Suprapubic skin (tissue), 3 donors: Measurements from ENCODE around the gene RSPO1.

Experiments used
- POLR2A ChIP-seq, 2 donors: fragments of 450-650 bp; IDR thresholded peaks; one replicate each; pipeline ENCODE4 v1.6.1; 2017; ENCODE audit warnings: antibody characterized with exemption in 2 of 2, mild to moderate bottlenecking in 2 of 2, moderate library complexity in 2 of 2
- TF ChIP-seq, protein P1 (sequence below), 2 donors: fragments of 200-600 bp in 1 of 2; fragments of 450-650 bp in 1 of 2; sonication (generic) in 1 of 2; IDR thresholded peaks; one replicate each; pipeline ENCODE4 v1.5.1; 2016 to 2019; ENCODE audit warnings: antibody characterized with exemption in 2 of 2, mild to moderate bottlenecking in 1 of 2, moderate library complexity in 1 of 2

DNA sequence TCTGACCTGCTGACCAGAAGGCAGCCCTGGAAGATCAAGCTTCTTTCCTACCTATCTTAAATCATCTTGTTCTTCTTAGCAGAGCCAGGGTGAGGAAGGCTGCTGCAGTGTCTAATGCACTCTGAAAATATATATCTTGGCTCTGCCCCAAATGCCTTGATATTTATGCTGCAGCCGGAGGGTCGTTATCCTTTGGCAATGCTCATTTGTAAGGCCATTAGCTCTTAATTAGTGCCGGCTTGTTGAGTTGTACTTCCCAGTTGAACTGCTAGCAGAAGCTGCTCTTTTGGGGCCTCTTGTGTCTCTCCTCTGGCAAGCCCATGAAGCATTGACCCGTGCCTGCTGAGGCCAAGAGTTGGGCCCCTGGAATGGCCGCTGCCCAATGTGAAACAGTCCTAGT, 34.8 kb downstream of the RSPO1 start:
- TF ChIP-seq, protein P1, sequence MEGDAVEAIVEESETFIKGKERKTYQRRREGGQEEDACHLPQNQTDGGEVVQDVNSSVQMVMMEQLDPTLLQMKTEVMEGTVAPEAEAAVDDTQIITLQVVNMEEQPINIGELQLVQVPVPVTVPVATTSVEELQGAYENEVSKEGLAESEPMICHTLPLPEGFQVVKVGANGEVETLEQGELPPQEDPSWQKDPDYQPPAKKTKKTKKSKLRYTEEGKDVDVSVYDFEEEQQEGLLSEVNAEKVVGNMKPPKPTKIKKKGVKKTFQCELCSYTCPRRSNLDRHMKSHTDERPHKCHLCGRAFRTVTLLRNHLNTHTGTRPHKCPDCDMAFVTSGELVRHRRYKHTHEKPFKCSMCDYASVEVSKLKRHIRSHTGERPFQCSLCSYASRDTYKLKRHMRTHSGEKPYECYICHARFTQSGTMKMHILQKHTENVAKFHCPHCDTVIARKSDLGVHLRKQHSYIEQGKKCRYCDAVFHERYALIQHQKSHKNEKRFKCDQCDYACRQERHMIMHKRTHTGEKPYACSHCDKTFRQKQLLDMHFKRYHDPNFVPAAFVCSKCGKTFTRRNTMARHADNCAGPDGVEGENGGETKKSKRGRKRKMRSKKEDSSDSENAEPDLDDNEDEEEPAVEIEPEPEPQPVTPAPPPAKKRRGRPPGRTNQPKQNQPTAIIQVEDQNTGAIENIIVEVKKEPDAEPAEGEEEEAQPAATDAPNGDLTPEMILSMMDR (IDR thresholded peaks at IDR 0.05) = no peak
- TF ChIP-seq POLR2A (IDR thresholded peaks at IDR 0.05) = no peak
